ENCODE measurements around the gene YKT6. TPM values are rescaled to one million over a fixed set of nuclear protein-coding genes. Genes with fewer than 3 reads are reported as not detected.
"Not testable (repeated sequence)": the region's sequence is repeated elsewhere in the genome, so short reads cannot be mapped to it uniquely, and the experiment has no call there.

The YKT6 gene
- polyA plus RNA-seq, 4 donors: 76.3 to 84.9 (median 79.0) TPM

DNA sequence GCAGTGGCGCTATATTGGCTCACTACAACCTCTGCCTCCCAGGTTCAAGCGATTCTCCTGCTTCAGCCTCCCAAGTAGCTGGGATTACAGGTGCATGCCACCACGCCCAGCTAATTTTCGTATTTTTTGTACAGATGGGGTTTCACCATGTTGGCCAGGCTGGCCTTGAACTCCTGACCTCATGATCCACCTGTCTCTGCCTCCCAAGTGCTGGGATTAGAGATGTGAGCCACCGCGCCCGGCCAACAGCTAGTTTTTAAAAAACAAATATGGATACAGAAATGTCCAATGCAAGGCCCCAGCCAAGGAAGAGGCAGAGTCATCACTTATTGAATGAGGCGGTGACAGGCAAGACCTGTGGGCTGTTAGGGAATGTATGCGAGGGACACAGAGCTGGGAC lies 28.9 kb upstream of the YKT6 start:
- not testable (repeated sequence) for DNase-seq (ENCODE audit: low read depth in 4 of 4, low spot score in 3 of 4)

GRCh38 chr7:44172352-44172751 lies 28.4 kb upstream of the YKT6 start:
- no peak for DNase-seq (ENCODE audit: low read depth in 4 of 4, low spot score in 3 of 4)

- DNase-seq (ENCODE audit: low read depth in 4 of 4, low spot score in 3 of 4): no peak
These were observed 27.9 kb upstream of the YKT6 start for GRCh38 chr7:44172803-44173424.

DNA sequence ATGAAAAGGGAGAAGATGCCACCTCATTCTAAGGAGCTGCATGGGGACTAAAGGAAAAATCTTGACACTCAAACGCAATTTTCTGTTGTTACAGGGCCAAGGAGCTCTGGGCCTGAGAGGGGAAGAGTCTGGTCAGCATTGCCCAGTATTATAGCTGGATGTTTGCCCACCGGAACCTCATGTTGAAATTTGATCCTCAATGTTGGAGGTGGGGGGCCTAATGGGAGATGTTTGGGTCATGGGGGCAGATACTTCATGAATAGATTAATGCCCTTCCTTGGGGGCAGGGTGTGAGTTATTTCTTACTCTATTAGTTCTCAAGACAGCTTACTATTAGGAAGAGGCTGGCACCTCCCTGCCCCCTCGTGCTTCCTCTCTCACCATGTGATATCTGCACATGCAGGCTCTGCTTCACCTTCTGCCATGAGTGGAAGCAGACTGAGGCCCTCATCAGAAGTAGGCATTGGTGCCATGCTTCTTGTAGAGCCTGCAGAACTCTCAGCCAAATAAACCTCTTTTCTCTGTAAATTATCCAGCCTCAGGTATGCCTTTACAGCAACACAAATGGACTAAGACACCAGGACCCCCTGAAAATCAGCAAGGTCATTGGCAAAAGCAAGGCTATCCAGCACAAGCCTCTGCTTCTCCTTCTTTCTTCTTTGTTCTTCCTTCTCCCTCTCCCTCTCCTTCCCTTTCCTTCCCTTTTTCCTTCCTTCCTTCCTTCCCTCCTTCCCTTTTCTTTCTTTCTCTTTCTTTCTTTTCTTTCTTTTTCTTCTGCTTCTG lies 26.7 kb upstream of the YKT6 start:
- no peak for DNase-seq (ENCODE audit: low read depth in 4 of 4, low spot score in 3 of 4)

- not testable (repeated sequence) for DNase-seq (ENCODE audit: low read depth in 4 of 4, low spot score in 3 of 4)
These were observed 26.2 kb upstream of the YKT6 start for GRCh38 chr7:44174694-44174948.

DNA sequence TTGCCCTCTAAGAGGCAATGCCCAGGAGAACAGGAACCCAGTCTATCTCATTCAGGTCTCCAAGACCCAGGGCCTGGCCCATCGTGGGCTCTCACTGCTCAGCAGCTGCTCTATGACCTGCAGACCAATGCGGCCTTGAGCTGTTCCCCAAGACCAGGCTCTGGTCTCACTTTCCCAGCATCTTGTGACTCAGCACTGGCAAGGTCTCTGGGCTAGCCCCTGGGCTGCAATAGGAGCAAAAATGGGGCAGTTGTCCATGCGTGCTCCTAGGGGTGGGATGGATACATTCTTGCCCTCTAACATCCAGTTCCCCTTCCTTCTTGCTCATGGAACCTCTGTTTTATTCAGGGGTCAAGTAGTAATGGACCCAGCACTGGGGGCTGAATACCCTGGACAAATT lies 25.0 kb upstream of the YKT6 start:
- DNase-seq (ENCODE audit: low read depth in 4 of 4, low spot score in 3 of 4): no peak

- no peak for DNase-seq (ENCODE audit: low read depth in 4 of 4, low spot score in 3 of 4)
These were observed 24.3 kb upstream of the YKT6 start for GRCh38 chr7:44176486-44176885.

GRCh38 chr7:44177570-44178131 lies 23.1 kb upstream of the YKT6 start:
- DNase-seq (ENCODE audit: low read depth in 4 of 4, low spot score in 3 of 4): no peak

DNA sequence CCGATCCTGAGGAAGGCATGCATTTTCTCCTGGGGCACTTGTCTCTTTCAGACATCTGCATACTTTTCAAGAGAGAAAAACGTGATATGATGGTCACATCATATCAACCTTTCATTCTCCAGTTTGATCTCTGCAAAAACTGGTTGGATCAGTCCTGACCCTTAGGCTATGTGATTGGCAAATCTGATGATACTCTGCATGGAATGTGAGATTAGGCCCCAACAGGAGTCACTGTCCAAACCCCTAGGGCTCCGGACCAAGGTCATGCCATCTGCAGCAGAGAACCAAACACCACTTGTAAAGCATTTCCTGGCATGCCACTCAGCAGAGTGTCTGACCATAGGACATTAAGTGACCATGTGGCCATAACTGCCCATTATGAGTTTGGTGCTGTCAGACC lies 20.1 kb upstream of the YKT6 start:
- no peak for DNase-seq (ENCODE audit: low read depth in 4 of 4, low spot score in 3 of 4)

- no peak for DNase-seq (ENCODE audit: low read depth in 4 of 4, low spot score in 3 of 4)
These were observed 18.0 kb upstream of the YKT6 start for GRCh38 chr7:44182827-44183226.

DNA sequence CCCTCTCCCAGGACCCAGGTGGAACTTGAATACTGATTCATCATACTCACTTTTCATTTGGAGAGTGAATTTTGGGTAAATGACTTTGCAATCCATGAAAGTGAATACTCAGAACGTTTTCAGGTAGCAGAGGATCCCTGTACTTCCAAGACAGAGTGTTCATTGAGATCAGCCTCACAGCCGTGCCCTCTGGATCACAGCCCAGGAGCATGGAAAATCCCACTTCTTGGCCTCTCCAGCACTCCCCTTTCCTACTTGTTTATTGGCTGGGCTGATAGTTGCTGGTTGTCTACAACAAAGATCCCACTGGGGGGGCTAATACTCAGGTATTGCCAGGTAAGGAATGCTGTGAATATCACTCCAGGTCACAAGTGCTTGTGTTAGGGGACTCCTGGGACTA lies 17.4 kb upstream of the YKT6 start:
- no peak for DNase-seq (ENCODE audit: low read depth in 4 of 4, low spot score in 3 of 4)

DNA sequence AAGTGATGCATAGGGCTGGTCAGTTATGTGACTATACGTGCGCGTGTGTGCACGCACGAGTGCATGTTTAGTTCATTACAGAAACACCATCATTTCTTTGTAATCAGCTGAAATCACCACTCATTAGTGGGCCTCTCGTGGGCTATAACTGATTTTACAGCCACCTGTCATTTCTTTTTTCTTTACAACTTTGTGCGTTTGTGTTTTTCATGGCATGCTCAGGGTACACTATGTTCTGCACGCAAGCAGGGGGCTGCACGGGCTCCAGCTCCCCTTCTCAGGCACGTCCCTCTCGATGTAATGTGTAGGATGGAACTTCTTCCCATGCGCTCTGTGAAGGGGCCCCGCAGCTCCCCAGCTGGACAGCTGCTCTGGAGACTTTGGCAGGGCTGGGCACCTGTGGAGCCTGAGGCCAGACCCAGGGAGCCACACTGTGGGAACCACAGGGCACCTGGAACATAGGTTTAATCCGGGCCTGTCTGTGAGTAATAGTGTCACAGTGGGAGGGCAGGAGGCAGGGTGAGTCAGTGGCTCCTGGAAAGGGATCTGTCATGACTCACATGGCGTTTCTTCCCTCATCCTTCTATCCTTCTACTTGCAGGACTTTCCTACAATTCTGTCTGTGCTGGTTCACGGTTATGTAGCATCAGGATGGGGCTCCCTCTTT lies 16.4 kb upstream of the YKT6 start:
- DNase-seq (ENCODE audit: low read depth in 4 of 4, low spot score in 3 of 4): no peak

- no peak for DNase-seq (ENCODE audit: low read depth in 4 of 4, low spot score in 3 of 4)
These were observed 15.8 kb upstream of the YKT6 start for GRCh38 chr7:44184873-44185446.

DNA sequence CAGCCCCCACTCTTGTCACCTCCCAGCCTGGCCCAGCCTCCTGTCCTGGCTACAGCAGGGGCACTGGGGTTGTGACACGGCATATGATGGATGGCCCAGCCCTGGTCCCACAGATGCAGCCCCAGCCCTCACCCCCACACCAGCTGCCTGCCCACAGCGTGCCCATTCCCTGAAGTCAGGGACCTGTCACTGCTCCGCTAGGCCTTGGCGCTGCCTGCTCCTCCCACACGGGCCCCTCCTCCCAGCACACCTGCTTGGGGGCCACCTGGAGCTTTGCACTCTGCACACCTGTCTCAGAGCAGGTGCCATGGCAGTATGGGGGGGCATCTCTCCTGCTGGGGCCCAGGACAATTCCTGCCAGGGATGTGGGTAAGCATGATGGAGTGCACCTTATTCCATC lies 15.0 kb upstream of the YKT6 start:
- no peak for DNase-seq (ENCODE audit: low read depth in 4 of 4, low spot score in 3 of 4)

DNA sequence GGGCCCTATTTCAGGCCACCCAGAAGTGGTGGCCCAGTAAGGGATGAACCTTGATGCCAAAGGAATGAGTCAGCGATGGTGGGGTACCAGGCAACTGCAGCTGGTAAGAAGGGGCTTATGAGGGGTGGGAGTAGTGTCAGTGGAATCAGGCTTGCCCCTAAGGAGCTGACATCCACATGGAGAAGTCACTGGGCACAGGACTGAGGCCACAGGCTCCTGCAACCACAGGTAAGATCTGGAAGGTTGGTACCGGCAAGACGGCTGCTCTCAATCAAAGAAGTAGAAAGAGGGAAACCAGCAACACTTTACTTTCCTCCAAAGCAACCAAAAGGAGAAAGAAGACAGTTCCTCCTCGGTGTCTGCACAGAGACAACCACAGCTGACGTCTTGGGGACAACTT lies 14.0 kb upstream of the YKT6 start:
- no peak for DNase-seq (ENCODE audit: low read depth in 4 of 4, low spot score in 3 of 4)

DNA sequence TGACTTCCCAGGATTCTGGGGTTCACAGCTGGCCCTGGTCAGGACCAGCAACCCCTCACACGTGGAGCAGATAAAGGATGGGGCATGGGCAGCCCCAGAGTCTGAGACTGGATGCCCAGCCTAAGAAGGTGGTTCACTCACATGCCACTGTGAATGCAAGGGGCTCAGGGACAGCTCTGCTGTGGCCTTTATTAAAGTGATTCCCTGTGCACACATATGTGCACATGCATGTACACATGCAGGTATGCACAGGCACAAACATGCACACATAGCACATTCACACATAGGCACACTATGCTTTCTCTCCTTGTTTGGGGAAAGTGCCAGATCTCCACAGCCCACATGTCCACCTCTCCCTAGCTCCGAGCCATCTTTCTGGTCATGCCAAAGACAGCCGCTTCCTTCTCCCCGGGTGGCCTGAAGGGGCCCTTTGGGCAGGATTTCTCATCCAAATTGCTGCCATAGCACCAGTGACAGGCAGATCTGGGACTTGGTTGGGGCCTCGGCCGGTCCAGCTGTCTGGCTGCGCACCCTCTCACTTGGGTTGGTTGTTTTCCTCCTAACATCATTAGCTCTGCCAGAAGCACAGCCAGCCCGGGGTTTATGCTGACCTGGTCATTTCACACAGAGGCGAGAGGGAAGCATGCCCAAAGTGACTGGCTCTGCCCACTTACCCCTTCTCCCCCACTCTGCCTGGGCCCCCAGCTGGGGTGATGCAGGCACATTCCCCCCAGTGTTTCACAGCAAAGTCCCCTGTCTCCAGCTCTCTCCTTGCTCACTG lies 13.0 kb upstream of the YKT6 start:
- no peak for DNase-seq (ENCODE audit: low read depth in 4 of 4, low spot score in 3 of 4)

GRCh38 chr7:44188480-44189225 lies 12.1 kb upstream of the YKT6 start:
- no peak for DNase-seq (ENCODE audit: low read depth in 4 of 4, low spot score in 3 of 4)

- peak in 3 of 4 donors; percentile 29 to 49 (median 41) for DNase-seq (ENCODE audit: low read depth in 4 of 4, low spot score in 3 of 4)
These were observed 11.3 kb upstream of the YKT6 start, which contains the start of gene GCK for GRCh38 chr7:44189286-44189992. GCK (minus strand) TSS chr7:44189439; CDS start chr7:44188953, 486 bp downstream.

Measured in right renal pelvis (tissue), 4 donors.